Fibroblast of peridontal ligament (primary cell): Measurements from ENCODE around the gene EGFLAM.
"Not testable (repeated sequence)": the region's sequence is repeated elsewhere in the genome, so short reads cannot be mapped to it uniquely, and the experiment has no call there.

Experiments
- DNase-seq: peaks from one replicate; pipeline ENCODE4 v3.0.0-alpha.2; 2010; ENCODE audit errors: extremely low read depth

The EGFLAM gene

DNA sequence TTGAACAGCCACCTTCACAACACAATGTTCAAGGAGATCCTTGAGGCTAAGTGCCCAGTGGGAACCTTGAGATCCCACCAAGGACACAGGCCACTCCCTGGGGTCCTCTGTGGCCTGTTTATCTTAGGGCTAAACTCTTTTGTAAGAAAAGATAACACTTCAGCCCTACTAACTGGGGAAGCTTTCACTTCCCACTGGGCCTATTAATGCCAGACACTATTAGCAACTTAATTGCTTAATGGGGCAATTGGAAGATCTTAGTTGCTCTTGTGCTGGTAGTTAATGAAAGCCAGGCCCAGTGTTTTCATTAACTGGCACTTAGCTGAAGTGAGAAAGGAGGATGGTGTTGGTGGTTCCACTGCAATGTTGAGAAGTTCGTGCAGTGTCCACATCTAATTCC is 117.1 kb downstream of the EGFLAM start:
- DNase-seq = no peak

DNA sequence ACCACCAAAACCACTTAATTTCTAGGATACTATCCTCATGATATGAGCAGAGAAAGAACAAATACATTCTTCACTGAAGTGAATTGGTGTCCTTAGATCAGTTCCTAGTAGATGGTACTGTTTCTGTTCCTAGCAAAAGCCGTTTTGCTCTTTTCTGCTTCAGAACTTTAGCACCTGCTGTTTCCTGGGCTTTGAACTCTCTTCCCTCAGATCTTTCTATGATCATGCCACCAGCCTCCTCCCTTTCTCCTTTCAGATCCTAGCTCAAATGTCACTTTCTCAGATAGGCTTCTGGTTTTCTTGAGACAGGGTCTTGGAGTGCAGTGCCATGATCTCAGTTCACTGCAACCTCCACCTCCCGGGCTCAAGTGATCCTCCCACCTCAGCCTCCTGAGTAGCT is 118.0 kb downstream of the EGFLAM start:
- DNase-seq = no peak

DNA sequence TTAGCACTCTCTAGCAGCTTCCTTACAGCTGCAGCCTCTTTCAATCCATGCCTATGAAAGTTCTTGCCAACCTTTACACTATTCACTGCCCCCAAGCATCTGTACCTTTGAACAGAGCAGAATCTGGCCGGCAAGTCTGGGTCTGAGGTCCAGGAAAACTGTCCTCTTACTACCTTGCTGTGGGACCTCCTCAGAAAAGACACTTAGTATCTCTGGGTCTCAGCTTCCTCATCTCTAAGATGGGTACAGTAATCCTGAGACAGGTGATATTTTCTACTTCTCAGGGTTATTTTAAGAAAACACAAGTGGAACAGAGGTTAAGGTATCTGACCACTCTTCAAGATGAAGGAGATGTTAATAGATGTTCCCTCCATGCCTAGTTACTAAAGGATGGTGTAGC is 120.2 kb downstream of the EGFLAM start:
- DNase-seq = no peak

DNA sequence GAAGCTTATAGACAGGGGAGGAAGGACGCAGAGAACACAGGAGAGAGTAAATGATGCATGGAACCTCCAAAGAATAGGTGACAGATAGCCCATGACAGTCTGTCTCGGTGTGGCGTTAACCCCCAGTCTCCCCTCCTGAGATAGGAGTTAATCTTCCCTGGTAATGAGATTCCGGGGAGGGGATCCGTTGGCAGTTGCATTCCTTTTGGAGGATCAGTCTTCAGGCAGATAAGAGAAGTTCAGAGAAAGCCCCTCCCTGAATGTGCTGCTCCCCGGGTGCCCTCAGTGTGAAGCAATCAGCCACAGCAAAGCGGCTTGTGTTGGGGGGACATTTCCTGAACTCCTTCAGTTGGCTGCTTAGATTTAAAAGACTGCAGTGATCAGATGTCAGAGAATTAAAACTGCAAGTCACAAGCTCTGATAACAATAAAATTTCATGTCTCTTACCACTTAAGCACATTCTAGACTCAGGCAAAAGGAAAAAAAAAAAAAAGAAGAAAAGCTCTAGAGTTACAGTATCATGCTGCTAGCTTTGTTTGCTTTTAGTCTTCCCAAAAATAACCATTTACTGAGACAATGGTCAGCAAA is 121.1 kb downstream of the EGFLAM start:
- DNase-seq = no peak

DNA sequence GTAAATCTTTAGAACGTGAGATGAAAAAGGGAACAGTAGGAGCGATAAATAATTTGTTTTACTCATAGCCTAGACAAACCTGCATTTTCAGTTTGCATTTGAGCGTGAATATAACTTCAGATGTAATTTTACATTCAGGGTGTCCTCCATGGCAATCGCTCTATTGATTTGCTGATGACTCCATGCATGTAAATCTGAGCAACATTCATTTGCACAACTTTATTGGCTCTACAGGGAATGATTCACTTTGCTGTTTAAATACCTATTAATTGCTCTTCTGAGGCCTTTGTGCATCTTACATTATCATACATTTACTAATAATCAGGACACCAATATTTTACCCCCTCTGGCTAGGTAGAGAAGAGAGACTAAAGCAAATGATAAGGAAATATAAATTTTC is 122.2 kb downstream of the EGFLAM start:
- no peak for DNase-seq

DNA sequence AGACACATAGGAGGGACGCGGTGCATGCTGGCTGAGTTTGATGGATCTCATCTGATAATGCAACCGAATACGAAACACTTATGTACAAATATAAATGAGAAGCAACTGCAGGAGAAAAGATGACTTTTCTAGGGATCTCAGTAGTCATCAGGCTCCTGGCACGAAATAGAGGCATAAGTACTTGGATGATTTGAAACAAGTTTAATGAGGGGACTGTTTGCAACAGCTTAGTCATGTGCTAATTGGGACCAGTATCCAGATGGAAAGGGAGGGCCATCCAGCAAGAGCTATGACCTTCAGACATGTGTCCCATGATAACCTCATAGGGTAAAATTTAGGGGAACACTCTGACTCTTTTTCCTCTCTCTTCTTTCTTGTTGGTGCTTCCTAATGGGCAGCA is 123.0 kb downstream of the EGFLAM start:
- no peak for DNase-seq

DNA sequence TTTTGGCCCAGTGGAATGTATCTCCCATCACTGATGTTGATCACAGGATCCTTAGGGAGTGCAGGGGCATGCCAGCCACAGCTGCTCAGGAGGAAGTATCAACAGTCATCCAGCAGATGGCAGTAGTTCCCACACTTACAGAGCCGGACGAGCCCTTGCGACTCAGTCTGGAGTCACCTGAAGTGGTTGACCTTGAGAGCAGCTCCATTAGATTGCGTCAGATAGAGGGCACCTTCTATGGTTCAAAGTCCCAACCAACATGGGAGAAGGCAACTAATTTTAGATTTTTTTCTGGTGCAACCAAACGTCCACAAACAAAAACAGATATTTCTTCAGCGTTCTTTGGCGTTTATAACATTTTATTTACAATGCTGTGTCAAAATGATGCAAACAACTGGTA is 124.5 kb downstream of the EGFLAM start:
- DNase-seq = peak; percentile 75

DNA sequence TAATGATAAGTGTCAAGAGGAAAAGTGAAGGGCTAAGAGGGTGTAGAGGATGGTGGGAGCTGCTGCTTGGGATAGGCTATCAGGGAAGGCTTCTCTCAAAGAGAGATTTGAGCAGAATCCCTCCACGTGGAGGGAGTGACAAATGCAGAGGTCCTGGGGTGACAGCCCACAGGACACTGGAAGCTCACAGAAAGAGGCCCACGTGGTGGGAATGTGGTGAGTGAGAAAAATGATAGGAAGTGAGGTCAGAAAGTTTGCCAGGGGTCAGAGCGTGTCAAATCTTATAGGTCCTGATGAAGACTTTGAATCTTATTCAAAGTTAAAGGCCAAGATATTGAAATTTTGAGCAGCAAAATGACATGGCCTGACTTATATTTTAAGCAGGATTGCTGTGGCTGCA is 125.3 kb downstream of the EGFLAM start:
- no peak for DNase-seq

DNA sequence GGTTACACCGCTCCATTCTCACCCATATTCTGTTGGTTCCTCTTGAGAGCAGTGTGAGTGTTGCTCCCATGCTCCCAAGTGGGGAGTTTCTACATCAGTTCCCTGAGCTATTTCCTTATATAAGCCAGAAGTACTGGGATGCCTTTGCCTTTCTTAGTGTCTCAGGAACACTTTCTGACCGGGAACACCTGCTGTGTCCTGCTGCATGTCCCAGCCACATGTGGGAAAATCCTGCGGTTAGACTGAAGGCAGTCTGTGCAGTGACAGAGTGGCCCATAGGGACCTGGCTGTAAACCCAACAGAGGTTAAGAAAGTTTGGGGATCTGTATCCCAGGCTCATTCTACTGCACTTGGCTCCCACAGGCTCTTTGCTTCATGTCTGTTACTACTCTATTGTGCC is 126.0 kb downstream of the EGFLAM start:
- DNase-seq = no peak

DNA sequence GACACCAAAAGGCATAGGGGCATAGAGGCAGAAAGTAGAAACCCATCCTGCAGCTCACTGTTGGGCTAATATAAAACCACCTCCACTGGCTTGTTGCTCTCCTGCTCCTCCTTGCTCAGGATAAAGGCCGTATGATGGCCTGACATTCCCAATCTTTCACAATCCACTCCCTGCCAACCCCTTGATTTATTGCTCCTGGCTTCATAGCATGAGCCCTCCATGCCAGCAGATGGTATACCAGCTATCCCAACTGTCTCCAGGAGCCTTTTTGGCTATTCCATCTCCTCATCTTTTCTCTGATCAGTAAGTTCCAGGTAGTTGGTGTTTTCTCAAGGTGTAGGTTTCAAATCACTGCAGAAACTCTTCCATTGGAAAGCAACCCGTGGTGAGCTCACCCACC is 128.8 kb downstream of the EGFLAM start:
- DNase-seq = no peak

DNA sequence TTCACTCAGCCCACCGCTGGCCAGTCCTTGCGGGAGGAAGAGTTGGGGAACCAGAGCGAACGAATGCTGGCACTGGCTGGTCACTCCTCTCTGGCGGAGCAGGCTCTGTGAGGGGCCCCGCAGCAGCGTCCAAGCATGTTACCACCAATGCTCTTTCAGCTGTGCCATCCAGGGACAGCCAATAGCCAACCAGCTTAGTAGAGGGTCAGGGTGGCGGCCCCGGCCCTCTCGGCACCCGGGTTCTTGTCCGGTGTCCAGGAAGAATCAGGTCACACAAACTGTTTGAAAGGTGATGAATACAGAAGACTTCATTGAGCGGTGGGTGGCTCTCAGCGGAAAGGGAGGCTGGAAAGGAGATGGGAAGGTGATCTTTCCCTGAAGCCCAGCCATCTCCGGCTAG is 135.3 kb downstream of the EGFLAM start:
- no peak for DNase-seq

DNA sequence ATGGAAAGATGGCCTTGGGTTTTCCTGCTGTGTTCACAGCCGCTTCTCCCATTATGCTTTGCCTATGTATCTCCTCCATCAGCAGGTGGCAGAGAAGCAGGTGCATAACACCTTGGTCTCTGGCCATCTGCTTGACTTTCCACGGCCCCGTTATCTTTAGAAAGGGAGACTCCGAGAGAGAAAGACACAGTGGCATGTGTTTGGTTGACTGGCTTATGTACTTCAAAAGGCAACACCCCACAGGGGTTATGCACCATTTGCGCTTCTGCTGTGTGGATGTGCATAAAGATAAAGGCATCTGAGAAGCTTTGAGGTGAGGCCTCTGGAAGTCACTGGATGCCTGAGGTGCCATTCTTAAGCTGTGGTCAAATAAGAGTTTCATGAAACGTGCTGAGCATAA is 138.4 kb downstream of the EGFLAM start:
- DNase-seq = no peak

DNA sequence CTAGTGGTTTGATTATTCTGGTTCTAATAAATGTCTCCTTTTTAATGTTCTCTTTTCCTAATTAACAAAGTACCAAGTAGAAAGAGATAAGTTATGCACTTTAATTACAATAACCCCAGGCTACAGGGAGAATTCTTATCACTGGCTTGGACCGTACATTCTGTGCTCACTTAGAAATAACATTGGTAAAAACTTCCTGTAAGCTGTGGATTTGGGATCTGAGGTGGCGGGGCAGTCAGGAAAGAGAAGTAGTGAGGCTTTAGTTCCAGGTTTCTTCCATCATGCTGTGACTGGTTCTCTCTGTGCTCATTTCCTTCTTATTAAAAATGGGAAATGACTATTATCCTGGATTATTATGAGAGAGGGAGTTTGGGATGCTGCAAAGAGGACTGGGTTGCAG is 142.0 kb downstream of the EGFLAM start:
- DNase-seq = no peak

DNA sequence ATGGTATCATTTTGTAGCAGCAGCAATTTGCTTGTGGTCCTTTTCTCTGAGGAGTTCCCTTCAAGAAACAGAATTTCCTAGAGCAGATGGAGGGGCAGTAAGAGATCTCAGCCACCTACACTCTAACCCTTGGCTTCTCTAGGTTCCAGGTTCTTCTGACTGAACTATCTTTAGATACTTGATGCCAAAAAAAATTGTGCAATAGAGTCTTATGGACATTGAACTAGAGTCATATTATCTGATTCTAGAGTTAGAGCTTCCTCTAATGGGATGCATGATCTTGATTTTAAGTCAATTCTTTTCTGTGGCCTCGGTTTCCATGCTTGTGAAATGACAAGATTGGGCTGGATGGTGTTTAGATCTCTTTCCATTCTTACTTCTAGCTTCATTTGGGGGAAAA is 142.8 kb downstream of the EGFLAM start:
- no peak for DNase-seq

DNA sequence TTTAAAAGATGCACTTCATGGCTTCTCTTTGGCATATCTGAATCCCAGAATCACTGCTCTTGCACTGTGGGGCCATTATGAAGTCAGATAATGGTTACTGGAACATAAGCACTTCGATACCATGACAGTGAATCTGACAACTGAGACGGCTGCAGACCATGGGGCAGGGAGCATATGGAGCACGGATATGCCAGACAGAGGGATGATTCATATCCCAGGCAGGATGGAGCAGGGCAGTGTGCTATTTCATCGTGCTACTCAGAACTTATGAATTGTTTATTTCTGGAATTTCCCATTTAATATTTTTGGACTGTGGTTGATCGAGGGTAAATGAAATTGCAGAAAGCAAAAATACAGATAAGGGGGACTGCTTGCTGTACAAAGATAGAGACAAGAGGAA is 145.0 kb downstream of the EGFLAM start:
- DNase-seq = peak; percentile 33

DNA sequence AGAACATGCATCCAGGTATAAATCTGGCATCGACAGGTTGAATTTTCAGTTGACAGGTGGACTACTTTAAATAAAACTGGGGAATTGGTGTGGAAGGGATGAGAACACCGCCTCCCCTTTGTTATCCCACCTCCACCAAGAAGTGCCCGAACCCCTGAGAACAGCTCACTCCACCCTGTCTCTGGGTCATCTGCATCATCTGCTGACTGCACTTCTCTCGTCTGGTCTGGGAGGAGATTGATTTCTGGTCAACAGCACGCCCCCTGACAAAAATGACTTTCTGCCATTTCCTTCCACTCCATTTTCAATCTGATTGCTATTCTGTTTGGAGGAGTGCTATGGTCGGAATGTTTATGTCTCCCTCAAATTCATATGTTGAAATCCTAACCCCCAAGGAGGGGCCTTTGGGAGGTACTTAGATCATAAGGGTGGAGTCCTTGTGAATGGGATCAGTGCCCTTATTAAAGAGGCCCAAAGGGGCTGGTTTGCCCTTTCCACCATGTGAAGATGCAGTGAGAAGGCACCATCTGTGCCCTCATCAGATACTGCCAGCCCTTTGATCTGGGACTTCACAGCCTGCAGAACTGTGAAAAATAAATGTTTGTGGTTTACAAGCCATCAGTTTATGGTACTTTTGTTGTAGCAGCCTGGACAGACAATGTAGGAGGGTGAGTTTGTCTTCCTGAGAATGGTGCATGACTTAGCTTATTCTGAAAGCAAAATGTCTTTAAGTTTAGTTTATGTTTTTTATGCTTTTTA is 145.7 kb downstream of the EGFLAM start:
- no peak for DNase-seq

DNA sequence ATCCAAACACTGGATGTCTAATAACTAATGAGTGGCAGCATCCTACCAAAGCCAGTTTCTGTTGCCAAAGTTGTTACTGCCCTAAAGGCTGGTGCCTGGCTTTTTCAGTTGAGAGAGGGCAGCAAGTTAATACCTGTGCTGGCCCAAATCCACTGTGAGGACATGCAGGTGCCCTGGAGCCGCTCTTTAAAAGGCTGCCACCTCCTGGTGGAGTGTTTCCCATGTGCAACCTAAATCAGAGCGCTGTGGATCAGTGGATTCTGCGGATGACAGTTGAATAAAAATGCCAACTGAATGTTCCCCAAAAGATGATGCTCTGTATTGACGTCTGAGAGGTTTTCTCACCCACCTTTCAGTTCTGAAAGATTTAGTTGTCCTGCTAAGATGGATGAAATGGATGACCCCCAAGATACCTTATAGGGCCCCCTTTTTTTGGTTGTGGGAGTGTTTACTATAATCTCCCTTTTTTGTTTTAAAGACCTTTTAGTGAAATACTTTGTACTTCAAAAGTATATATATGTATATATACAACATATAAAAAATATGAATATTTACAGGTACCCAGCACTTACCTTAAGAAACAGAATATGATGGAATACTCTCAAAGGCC is 146.4 kb downstream of the EGFLAM start:
- DNase-seq = no peak

DNA sequence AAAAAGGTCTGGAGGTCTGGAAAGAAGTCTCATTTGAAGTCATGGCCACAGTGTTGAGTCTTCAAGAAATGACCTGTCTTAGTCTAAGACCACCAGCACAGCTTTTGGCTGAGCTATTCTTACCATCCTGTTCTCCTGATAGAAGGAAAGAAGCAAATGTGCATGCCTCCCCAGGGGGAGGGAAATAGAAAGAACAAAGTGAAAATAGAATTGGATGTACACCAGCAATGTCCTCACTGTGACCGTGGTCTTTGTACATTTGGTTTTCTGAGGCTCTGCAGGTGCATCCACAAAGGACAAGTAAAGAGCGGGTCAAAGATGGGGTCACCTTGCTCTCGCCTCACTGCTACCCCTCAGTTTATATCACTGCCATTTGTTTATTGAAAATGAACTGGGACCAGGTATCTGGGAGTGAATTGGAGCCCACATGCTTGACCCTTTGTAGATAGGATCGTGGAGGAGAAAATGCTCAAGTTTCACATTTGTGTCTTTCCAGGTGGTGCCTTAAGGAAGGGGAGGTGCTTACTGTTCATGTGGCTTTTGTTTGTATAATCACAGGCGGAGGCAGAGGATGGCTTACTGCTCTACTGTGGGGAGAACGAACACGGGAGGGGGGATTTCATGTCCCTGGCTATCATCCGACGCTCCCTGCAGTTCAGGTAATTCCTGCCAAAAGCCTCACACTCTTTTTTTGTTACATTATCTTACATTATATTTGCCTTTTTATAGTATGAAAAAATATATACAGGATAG is 150.3 kb downstream of the EGFLAM start:
- no peak for DNase-seq

DNA sequence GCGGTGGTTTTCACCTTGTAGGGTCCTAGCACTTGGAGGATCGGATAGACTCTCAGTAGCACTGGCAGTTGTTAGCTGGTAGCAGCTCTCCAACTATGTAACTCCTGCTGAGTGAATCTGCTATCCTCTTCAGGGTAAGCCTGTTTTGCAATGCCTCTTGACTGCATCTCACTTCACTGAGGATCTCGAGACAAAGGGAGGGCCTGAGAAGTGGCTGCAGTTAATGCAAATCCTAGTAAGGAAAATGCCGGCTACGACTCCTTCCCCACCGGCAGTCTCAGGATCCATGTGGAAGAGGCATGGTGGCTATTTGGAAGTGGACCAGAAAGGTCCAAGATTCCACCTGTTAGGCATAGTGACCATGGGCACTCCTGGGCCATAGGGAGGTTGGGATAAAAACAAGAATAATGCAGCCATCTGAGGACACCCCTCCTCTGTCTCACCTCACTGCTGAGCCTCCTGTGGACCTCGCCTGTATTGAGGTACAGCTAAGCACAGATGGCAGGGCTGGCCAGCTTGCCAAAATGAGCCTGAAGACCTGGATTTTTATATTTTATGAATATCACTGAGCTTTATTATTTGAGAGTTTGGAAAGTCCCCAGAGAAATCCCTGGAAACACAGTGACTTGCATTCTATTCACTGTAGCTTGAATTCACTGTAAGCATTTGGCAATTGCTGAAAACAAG is 152.1 kb downstream of the EGFLAM start:
- DNase-seq = no peak

DNA sequence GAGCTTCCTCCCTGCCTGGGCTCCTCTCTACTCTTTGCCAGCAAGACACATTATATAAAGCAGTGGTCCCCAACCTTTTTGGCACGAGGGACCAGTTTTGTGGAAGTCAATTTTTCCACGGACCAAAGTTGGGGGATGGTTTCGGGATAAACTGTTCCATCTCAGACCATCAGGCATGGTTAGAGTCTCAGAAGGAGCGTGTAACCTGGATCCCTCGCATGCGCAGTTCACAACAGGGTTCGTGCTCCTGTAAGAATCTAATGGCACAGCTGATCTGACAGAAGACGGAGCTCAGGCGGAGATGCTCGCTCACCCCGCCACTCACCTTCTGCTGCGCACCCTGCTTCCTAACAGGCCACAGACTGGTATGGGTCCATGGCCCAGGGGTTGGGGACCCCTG is 155.3 kb downstream of the EGFLAM start:
- DNase-seq = no peak

DNA sequence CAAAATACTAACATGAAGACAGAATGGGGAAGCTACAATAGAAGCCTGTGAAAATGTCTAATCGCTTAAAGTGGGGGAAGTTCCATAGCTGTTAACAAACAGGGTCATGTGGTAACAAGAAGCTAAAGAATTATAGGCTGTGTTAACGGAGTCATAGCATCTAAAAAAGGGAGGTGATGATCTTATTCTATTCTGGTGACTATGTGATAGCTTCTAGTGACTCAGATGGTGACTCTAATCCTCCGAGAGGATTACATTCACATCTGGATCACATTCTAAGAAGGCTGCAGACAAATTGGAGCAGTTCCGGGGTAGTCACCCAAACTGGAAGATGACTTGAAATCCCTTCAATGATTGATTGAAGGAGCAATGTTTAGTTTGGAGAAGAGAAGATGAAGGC is 156.0 kb downstream of the EGFLAM start:
- DNase-seq = peak; percentile 54

DNA sequence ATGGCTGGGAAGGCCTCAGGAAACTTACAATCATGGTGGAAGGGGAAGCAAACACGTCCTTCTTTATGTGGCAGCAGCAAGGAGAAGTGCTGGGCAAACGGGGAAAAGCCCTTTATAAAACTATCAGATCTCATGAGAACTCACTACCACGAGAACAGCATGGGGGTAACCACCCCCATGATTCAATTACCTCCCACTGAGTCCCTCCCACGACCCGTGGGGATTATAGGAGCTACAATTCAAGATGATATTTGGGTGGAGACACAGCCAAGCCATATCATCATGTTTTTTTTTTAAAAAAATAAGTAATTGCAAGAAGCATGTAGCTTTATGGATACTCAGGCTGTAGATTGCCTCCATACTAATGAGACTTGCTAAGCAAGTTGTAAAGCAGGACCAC is 157.4 kb downstream of the EGFLAM start:
- not testable (repeated sequence) for DNase-seq
